Peyer's patch (tissue), 4 donors: ENCODE data around the gene TEX52. TPM values are rescaled to one million over a fixed set of nuclear protein-coding genes. Genes with fewer than 3 reads are reported as not detected.

ENCODE experiments used
- DNase-seq, 3 donors: peaks; one replicate each; pipeline ENCODE4 v3.0.0-alpha.2; 2017 to 2019
- H3K27ac ChIP-seq, 4 donors: fragments of 200-600 bp; sonication (generic); one replicate each; pipeline ENCODE4 v1.5.1; 2016 to 2019
- H3K27me3 ChIP-seq, 2 donors: fragments of 200-600 bp; sonication (generic); one replicate each; pipeline ENCODE4 v1.5.1; 2019
- H3K36me3 ChIP-seq, 3 donors: fragments of 200-600 bp; sonication (generic); one replicate each; pipeline ENCODE4 v1.5.1; 2016 to 2019
- H3K4me1 ChIP-seq, 4 donors: fragments of 200-600 bp; sonication (generic); one replicate each; pipeline ENCODE4 v1.5.1; 2016 to 2019
- H3K4me3 ChIP-seq, 4 donors: fragments of 200-600 bp; sonication (generic); 1 replicate in 3 of 4; 2 replicates in 1 of 4; pipeline ENCODE4 v1.5.1; 2016 to 2019; ENCODE audit warnings: mild to moderate bottlenecking in 1 of 4
- H3K9me3 ChIP-seq, 4 donors: fragments of 200-600 bp; sonication (generic); one replicate each; pipeline ENCODE4 v1.5.1; 2016 to 2019; ENCODE audit warnings: mild to moderate bottlenecking in 1 of 4
- CTCF ChIP-seq, 6 experiments: fragments of 450-650 bp in 4 of 6; fragments of 200-600 bp in 2 of 6; sonication (generic) in 1 of 6; IDR thresholded peaks; one replicate each; pipeline ENCODE4 v1.5.1; 2017 to 2019; ENCODE audit warnings: antibody characterized with exemption in 6 of 6, mild to moderate bottlenecking in 3 of 6, moderate library complexity in 1 of 6
- POLR2A ChIP-seq, 2 donors: fragments of 450-650 bp; IDR thresholded peaks; one replicate each; pipeline ENCODE4 v1.5.1; 2017; ENCODE audit warnings: antibody characterized with exemption in 2 of 2, mild to moderate bottlenecking in 2 of 2, moderate library complexity in 2 of 2
- total RNA-seq, 4 donors: library from RNA; depleted of rRNA; stranded (reverse); fragments of >200 nt; gene quantifications; one replicate each; pipeline ENCODE4 v1.1.0, GENCODE V29; 2016

The TEX52 gene
- total RNA-seq, 4 donors from 2014 or later = 2.3 TPM; not detected in 3

- TF ChIP-seq CTCF (IDR thresholded peaks at IDR 0.05) (no peak), POLR2A (IDR thresholded peaks at IDR 0.05) (no peak)
- no peak overlapping the region for H3K4me3 ChIP-seq
- H3K36me3 ChIP-seq = peaks cover 0 to 88% (median 0%) of the 10 kb centered on the region in 3 donors
- H3K9me3 ChIP-seq = no peaks in the 10 kb centered on the region
- H3K27ac ChIP-seq = no peak overlapping the region
- no peak for DNase-seq
- no peaks in the 10 kb centered on the region for H3K4me1 ChIP-seq
- H3K27me3 ChIP-seq = no peaks in the 10 kb centered on the region
These were observed 29.9 kb downstream of the TEX52 start for GRCh38 chr12:2826721-2827515.

- peaks cover 0 to 96% (median 0%) of the 10 kb centered on the region in 3 donors for H3K36me3 ChIP-seq
- no peaks in the 10 kb centered on the region for H3K4me1 ChIP-seq
- H3K27me3 ChIP-seq = no peaks in the 10 kb centered on the region
- DNase-seq = no peak
- TF ChIP-seq CTCF (IDR thresholded peaks at IDR 0.05) = no peak
- no peak for TF ChIP-seq POLR2A (IDR thresholded peaks at IDR 0.05)
- H3K27ac ChIP-seq = no peak overlapping the region
- H3K9me3 ChIP-seq = no peaks in the 10 kb centered on the region
- no peak overlapping the region for H3K4me3 ChIP-seq
These were observed 30.8 kb downstream of the TEX52 start for GRCh38 chr12:2826036-2826435.

- Histone ChIP-seq H3K27ac (no peak overlapping the region), H3K9me3 (no peaks in the 10 kb centered on the region), H3K4me1 (no peaks in the 10 kb centered on the region), H3K36me3 (peaks cover 0 to 96% (median 0%) of the 10 kb centered on the region in 3 donors), H3K27me3 (no peaks in the 10 kb centered on the region), H3K4me3 (no peak overlapping the region)
- no peak for DNase-seq
- TF ChIP-seq POLR2A (IDR thresholded peaks at IDR 0.05) (no peak), CTCF (IDR thresholded peaks at IDR 0.05) (no peak)
These were observed 31.7 kb downstream of the TEX52 start for GRCh38 chr12:2825132-2825531.

- DNase-seq = no peak
- Histone ChIP-seq H3K27me3 (no peaks in the 10 kb centered on the region), H3K4me1 (no peaks in the 10 kb centered on the region), H3K4me3 (no peak overlapping the region), H3K27ac (no peak overlapping the region), H3K9me3 (no peaks in the 10 kb centered on the region), H3K36me3 (peaks cover 0 to 98% (median 0%) of the 10 kb centered on the region in 3 donors)
- TF ChIP-seq CTCF (IDR thresholded peaks at IDR 0.05) (no peak), POLR2A (IDR thresholded peaks at IDR 0.05) (no peak)
These were observed 32.3 kb downstream of the TEX52 start for GRCh38 chr12:2824541-2824940.

- Histone ChIP-seq H3K27ac (no peak overlapping the region), H3K36me3 (peaks cover 0 to 100% (median 0%) of the 10 kb centered on the region in 3 donors), H3K9me3 (no peaks in the 10 kb centered on the region), H3K4me3 (no peak overlapping the region), H3K27me3 (no peaks in the 10 kb centered on the region), H3K4me1 (no peaks in the 10 kb centered on the region)
- no peak for DNase-seq
- TF ChIP-seq POLR2A (IDR thresholded peaks at IDR 0.05) (no peak), CTCF (IDR thresholded peaks at IDR 0.05) (no peak)
These were observed 33.4 kb downstream of the TEX52 start for GRCh38 chr12:2823483-2823882.
